GM10266 (cell line): ENCODE data around the gene ACTG2.
"Not testable (repeated sequence)": the region's sequence is repeated elsewhere in the genome, so short reads cannot be mapped to it uniquely, and the experiment has no call there.

Experiments
- DNase-seq: peaks from one replicate; pipeline ENCODE4 v3.0.0; 2012; ENCODE audit errors: extremely low spot score
- TF ChIP-seq, protein P1 (sequence below): IDR thresholded peaks from 2 replicates; pipeline ENCODE4 v1.5.1; 2012; ENCODE audit warnings: mild to moderate bottlenecking, low read depth; ENCODE audit not compliant: control insufficient read depth, insufficient read depth; ENCODE audit errors: missing control alignments

The ACTG2 gene

DNA sequence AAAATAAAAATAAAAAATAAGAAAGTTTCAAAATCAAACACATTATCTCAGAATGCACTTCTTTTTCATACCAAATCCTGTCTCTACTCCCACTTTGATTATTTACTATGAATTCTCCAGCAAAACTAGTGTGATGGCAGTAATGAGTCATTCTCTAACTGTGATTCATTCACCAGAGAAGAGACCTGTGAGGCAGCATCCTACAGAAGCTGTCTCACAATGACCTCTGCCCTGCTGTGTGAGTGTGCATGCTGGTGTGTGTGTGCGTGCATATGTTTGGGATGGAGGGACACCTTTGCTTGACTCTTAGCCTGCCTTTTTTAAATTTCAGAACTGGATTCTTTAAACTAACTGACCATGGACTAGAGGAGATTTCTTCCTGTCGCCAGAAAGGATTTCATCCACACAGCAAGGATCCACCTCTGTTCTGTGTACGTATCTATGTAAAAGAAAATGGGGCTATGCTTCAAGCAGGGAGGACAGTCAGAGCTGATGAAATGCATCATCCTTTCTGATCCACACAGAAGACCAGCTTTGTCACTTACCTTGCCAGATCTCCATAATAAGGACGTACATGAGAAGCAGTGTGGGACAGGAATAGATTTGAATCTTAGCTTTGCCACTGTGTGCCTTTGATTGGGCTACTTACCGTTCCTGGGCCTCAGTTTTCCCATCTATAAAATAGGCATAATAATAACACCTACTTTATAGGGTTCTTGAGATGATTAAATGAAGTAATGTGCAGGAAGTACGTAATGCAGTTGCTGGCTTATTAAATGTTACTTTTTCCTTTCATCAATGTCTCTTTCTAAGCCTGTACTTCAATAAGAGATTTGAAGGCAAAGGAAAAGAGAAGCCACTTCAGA is 32.9 kb upstream of the ACTG2 start:
- no peak for DNase-seq
- TF ChIP-seq, protein P1, sequence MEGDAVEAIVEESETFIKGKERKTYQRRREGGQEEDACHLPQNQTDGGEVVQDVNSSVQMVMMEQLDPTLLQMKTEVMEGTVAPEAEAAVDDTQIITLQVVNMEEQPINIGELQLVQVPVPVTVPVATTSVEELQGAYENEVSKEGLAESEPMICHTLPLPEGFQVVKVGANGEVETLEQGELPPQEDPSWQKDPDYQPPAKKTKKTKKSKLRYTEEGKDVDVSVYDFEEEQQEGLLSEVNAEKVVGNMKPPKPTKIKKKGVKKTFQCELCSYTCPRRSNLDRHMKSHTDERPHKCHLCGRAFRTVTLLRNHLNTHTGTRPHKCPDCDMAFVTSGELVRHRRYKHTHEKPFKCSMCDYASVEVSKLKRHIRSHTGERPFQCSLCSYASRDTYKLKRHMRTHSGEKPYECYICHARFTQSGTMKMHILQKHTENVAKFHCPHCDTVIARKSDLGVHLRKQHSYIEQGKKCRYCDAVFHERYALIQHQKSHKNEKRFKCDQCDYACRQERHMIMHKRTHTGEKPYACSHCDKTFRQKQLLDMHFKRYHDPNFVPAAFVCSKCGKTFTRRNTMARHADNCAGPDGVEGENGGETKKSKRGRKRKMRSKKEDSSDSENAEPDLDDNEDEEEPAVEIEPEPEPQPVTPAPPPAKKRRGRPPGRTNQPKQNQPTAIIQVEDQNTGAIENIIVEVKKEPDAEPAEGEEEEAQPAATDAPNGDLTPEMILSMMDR = no peak

DNA sequence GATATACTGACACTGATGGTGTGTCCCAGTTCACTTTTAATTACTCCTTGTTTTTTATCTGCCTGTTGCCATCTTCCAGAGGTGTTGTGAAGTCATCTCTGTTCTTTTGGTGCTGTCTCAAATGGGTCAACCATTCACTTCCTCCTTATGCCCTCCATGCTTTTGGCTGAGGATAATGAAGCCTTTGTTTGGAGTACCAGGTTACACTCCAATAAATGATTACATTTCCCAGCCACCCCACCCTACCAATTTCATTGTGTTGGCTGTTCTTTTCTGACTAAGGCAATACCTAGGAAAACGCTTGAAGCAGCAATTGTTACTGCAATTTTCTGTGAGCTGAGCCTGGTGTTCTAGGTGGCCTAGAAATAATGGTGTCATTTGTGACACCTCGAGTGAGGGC is 29.8 kb upstream of the ACTG2 start:
- TF ChIP-seq, protein P1 = no peak
- no peak for DNase-seq

DNA sequence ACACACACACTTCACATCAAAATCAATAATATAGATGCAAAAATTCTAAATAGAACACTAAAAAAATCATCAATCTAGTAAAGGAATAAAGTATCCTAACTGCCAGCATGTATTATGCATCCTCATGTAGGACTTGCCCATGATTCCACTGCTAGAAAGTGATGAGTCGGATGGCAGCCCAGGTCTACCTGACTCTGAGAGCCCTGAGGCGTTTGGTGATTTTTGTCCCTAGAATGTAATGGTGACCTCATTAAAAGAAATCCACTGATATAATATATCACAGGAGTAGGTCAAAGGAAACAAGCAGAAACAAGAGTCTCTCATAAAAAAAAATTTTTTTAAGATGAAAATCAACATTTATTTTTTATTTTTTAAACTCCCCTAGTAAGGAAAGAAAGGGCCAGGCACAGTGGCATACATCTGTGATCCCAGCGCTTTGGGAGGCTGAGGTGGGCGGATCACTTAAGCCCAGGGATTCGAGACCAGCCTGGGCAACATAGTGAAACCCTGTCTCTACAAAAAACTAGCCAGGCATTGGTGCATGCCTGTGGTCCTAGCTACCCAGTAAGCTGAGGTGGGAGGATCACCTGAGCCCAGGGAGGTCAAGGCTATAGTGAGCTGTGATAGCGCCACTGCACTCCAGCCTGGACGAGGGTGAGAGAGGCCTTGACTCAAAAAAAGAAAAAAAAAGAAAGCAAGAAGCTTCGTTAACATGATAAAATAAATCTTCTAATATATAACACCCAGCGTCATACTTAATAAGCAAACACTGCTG is 24.4 kb upstream of the ACTG2 start:
- TF ChIP-seq, protein P1 = no peak
- DNase-seq = no peak

DNA sequence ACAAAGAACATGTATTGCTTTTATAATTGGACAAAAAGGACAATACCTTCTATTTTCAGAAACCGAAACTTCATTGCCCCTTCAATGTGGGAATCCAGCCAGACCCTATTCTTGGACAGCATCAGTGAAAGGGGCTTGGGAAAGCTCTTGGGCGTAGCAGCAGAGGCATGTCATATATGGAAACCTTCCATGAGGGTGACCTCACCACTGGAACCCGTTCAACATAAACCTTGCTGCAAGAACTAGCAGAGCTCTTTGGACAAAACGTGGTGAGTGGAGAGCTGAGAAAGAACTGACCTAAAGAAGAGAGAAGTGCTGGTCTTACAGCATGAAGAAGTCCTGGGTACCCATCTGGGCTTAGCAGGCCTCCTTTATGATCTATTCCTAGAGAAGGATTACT is 22.7 kb upstream of the ACTG2 start:
- no peak for DNase-seq
- TF ChIP-seq, protein P1 = no peak

DNA sequence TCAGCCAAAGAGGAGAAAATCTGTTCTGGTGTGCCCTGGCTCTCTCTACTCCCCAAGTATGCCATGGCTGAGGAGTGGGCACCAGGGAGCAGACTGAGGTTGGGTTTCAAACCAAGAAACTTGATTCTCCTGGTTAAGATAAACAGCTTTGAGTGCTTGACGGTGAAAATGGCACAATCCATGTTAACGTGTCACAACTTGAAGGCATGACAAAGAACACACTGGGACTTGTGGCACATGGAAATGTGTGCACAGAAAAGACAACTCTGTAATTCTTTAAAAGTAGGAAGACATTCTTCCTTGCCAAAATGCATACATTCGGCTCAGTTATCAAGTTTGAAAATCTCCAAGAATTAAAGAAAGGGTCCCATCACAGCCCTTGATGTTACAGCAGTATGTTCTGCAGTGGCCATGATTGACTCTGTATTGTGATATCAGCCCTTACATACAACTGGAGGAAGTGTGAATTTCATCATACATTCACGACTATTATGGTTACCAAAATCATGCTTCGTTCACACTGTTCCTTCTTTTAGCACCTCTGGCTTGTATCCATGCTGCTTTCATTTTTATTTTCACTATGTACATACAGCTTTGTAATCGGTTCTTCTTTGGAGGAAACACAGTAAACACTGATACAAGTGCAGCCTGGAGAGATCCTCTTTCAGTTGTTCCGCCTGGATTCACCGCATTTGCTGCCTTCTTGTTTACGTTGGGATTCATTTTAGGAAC is 15.6 kb upstream of the ACTG2 start:
- no peak for DNase-seq
- TF ChIP-seq, protein P1 = no peak

DNA sequence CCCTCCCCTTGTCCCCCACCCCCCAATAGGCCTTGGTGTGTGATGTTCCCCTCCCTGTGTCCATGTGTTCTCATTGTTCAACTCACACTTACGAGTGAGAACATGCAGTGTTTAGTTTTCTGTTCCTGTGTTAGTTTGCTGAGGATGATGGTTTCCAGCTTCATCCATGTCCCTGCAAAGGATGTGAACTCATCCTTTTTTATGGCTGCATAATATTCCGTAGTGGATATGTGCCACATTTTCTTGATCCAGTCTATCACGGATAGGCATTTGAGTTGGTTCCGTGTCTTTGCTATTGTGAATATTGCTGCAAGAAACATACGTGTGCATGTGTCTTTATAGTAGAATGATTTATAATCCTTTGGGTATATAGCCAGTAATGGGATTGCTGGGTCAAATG is 14.8 kb upstream of the ACTG2 start:
- not testable (repeated sequence) for DNase-seq

DNA sequence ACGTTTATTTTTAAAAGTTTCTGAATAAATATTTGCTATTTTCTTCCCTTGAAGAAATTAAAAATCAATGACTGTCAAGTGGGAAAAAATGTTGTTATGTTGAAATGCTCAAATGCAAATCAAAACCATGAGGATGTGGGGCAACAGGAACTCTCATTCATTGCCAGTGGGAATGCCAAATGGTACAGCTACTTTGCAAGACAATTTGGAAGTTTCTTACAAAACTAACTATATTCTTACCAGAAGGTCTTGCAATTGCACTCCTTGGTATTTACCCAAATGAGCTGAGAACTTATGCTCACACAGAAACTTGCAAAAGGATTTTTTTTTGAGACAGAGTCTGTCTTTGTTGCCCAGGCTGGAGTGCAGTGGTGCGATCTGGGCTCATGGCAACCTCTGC is 7.4 kb upstream of the ACTG2 start:
- TF ChIP-seq, protein P1 = no peak
- DNase-seq = no peak
